ENCODE measurements around the gene DFFA. TPM values are rescaled to one million over a fixed set of nuclear protein-coding genes. Genes with fewer than 3 reads are reported as not detected.

The DFFA gene
- total and polyA plus RNA-seq, 9 of the 15 experiments (the other 6 are each of a cell fraction or from before 2014, with no cell fraction given): 39.6 to 74.8 (median 59.2) TPM

GRCh38 chr1:10510520-10511493 is 38.5 kb upstream of the DFFA start (continued):
- TF ChIP-seq HMG20B (CRISPR knock-in tag; IDR thresholded peaks at IDR 0.05): no peak
- TF ChIP-seq TAF15 (IDR thresholded peaks at IDR 0.05; ENCODE audit: low read depth, low read length): no peak
- peak; percentile 90; the same call in 1 of the 2 replicates for TF ChIP-seq LARP7 (IDR thresholded peaks at IDR 0.05)
- no peak for TF ChIP-seq MEF2A (IDR thresholded peaks at IDR 0.05; ENCODE audit: control insufficient read depth, low read depth, low read length)
- no peak for TF ChIP-seq XRCC3 (IDR thresholded peaks at IDR 0.05)
- 0 out of 2 replicates have a peak, but pooled peaks have one; percentile 66 for TF ChIP-seq ARID3B (CRISPR knock-in tag; IDR thresholded peaks at IDR 0.05; ENCODE audit: borderline replicate concordance)
- TF ChIP-seq FOXM1 (IDR thresholded peaks at IDR 0.05; ENCODE audit: low read depth): peak; percentile 86
- TF ChIP-seq FOXM1 (CRISPR knock-in tag; IDR thresholded peaks at IDR 0.05; ENCODE audit: low read depth): no peak
- TF ChIP-seq L3MBTL2 (IDR thresholded peaks at IDR 0.05): no peak
- TF ChIP-seq ZNF77 (CRISPR knock-in tag; IDR thresholded peaks at IDR 0.05): no peak
- TF ChIP-seq ZNF592 (IDR thresholded peaks at IDR 0.05): no peak
- peak; percentile 24; the same call in 1 of the 2 replicates for TF ChIP-seq ZNF584 (CRISPR knock-in tag; IDR thresholded peaks at IDR 0.05; ENCODE audit: low read depth)
- TF ChIP-seq EP300 (IDR thresholded peaks at IDR 0.05; ENCODE audit: low read length): peak; percentile 86
- TF ChIP-seq ZNF395 (CRISPR knock-in tag; IDR thresholded peaks at IDR 0.05): no peak
- no peak for TF ChIP-seq ZNF146 (CRISPR knock-in tag; IDR thresholded peaks at IDR 0.05; ENCODE audit: unreplicated experiment)
- TF ChIP-seq TSC22D4 (tag; IDR thresholded peaks at IDR 0.05): no peak
- TF ChIP-seq ZEB2 (IDR thresholded peaks at IDR 0.05): peak; percentile 76; the same call in 1 of the 2 replicates
- TF ChIP-seq HEY1 (CRISPR knock-in tag; IDR thresholded peaks at IDR 0.05; ENCODE audit: borderline replicate concordance): no peak
- TF ChIP-seq ZNF239 (CRISPR knock-in tag; IDR thresholded peaks at IDR 0.05): no peak
- TF ChIP-seq HNRNPLL (IDR thresholded peaks at IDR 0.05; ENCODE audit: low read depth, low read length, poor library complexity, severe bottlenecking): no peak

All from K562 (cell line).